K562 (cell line): Measurements from ENCODE around the gene CEMIP2. TPM values are rescaled to one million over a fixed set of nuclear protein-coding genes. Genes with fewer than 3 reads are reported as not detected.

Source experiments
- ATAC-seq: fragments of 200-7000 bp; cut with Tn5 transposase; 3 replicates; pipeline ENCODE4 v1.9.1; 2020; ENCODE audit warnings: moderate library complexity
- BruUV-seq: library from RNA; stranded (reverse); fragments of 400-500 nt; replicated peaks from 2 replicates; lab custom pipeline; 2021; lab: Mats Ljungman, UMichigan
- CTCF ChIA-PET: fragments of 300-600 bp; formaldehyde crosslinking; extraction: SDS; loops from one replicate; lab custom pipeline; 2021; ENCODE audit warnings: low intra/inter-chr PET ratio; lab: Yijun Ruan, JAX
- POLR2A ChIA-PET: fragments of 300-600, 350-650 bp; sonication (Branson Sonifier 250); formaldehyde crosslinking; extraction: SDS; loops from one replicate; lab custom pipeline; 2021; ENCODE audit warnings: antibody characterized with exemption, inconsistent platforms; lab: Yijun Ruan, JAX
- DNase-seq, 4 experiments: peaks; one replicate each; pipeline versions ENCODE4 v3.0.0 to v3.0.0-alpha.2; 2011 to 2018; ENCODE audit warnings: low spot score in 3 of 4, mixed read lengths in 3 of 4; ENCODE audit errors: extremely low read depth in 1 of 4
- FAIRE-seq: peaks from 2 replicates; lab custom pipeline; 2011; peaks lifted over from hg19 to GRCh38; lab: Jason Lieb, UNC
- H2AFZ ChIP-seq: 2 replicates; pipeline ENCODE4 v1.6.0; 2011; ENCODE audit warnings: low read depth, low read length, control low read depth, inconsistent platforms
- H3K27ac ChIP-seq: fragments of 200-600 bp; 3 replicates; pipeline ENCODE4 v1.8.0; 2011; ENCODE audit warnings: low read depth, mild to moderate bottlenecking, control low read depth, inconsistent platforms, low read length, moderate library complexity, mixed read lengths; ENCODE audit errors: extremely low read depth
- H3K27me3 ChIP-seq, 2 experiments: fragments of 300-600 bp in 1 of 2; 2 replicates in 1 of 2; 3 replicates in 1 of 2; pipeline versions ENCODE4 v1.6.0 to v1.8.0; 2011; ENCODE audit warnings: inconsistent platforms in 2 of 2, low read length in 2 of 2, mild to moderate bottlenecking in 1 of 2, mixed read lengths in 1 of 2, moderate library complexity in 1 of 2; ENCODE audit not compliant: control insufficient read depth in 2 of 2, insufficient read depth in 2 of 2
- H3K36me3 ChIP-seq: fragments of 300-600 bp; 3 replicates; pipeline ENCODE4 v1.8.0; 2011; ENCODE audit warnings: mild to moderate bottlenecking, low read length, inconsistent platforms; ENCODE audit not compliant: control insufficient read depth, insufficient read depth
- H3K4me1 ChIP-seq, 2 experiments: fragments of 200-600 bp in 1 of 2; replicated peaks in 1 of 2; 2 replicates in 1 of 2; 3 replicates in 1 of 2; pipeline versions ENCODE4 v1.5.1 to v1.8.0; 2011; ENCODE audit warnings: inconsistent platforms in 2 of 2, low read length in 2 of 2, mild to moderate bottlenecking in 1 of 2, mixed read lengths in 1 of 2, moderate library complexity in 1 of 2; ENCODE audit not compliant: control insufficient read depth in 2 of 2, insufficient read depth in 2 of 2
- H3K4me2 ChIP-seq: 2 replicates; pipeline ENCODE4 v1.6.1; 2011; ENCODE audit warnings: low read length, control low read depth, inconsistent platforms, mixed read lengths; ENCODE audit not compliant: insufficient read depth
- H3K4me3 ChIP-seq: fragments of 200-600 bp; sonication (generic), shearing (Covaris generic); 2 replicates; pipeline ENCODE4 v1.5.1; 2016; ENCODE audit warnings: control low read depth, inconsistent platforms
- H3K79me2 ChIP-seq: fragments of 200-600 bp; 3 replicates; pipeline ENCODE4 v1.8.0; 2011; ENCODE audit warnings: low read length, inconsistent platforms; ENCODE audit not compliant: control insufficient read depth, insufficient read depth
- H3K9ac ChIP-seq, 2 experiments: 2 replicates each; pipeline versions ENCODE4 v1.6.0 to v1.6.1; 2011; ENCODE audit warnings: low read depth in 2 of 2, low read length in 2 of 2, control low read depth in 1 of 2, inconsistent platforms in 1 of 2, mild to moderate bottlenecking in 1 of 2, mixed read lengths in 1 of 2; ENCODE audit not compliant: insufficient read depth in 1 of 2
- H3K9me1 ChIP-seq: one replicate; pipeline ENCODE4 v1.6.0; 2011; ENCODE audit warnings: inconsistent platforms, mild to moderate bottlenecking, low read length, moderate library complexity; ENCODE audit not compliant: control insufficient read depth, insufficient read depth
- H3K9me3 ChIP-seq: replicated peaks from 2 replicates; pipeline ENCODE4 v1.5.1; 2011; ENCODE audit warnings: low read depth, low read length, inconsistent platforms; ENCODE audit not compliant: control insufficient read depth, insufficient read depth
- H4K20me1 ChIP-seq: replicated peaks from 2 replicates; pipeline ENCODE4 v1.6.1; 2011; ENCODE audit warnings: low read length, inconsistent platforms, mixed read lengths; ENCODE audit not compliant: control insufficient read depth, insufficient read depth
- ATF1 ChIP-seq, 2 experiments: fragments of 450-650 bp in 1 of 2; IDR thresholded peaks; 2 replicates each; pipeline ENCODE4 v1.6.1; 2016; ENCODE audit warnings: missing compliant biosample characterization in 1 of 2, missing genetic modification characterization in 1 of 2
- CBX5 ChIP-seq: IDR thresholded peaks from 2 replicates; pipeline ENCODE4 v1.6.1; 2014; ENCODE audit warnings: low read depth, borderline replicate concordance
- EP300 ChIP-seq: IDR thresholded peaks from 2 replicates; pipeline ENCODE4 v1.6.1; 2012; ENCODE audit warnings: low read length, improper control_type of control experiment
- FOXM1 ChIP-seq, 2 experiments: fragments of 450-650 bp in 1 of 2; sonication (generic) in 1 of 2; formaldehyde crosslinking in 1 of 2; IDR thresholded peaks; 2 replicates each; pipeline versions ENCODE4 v1.6.1 to v1.9.0; 2017 to 2022; ENCODE audit warnings: low read depth in 2 of 2, mild to moderate bottlenecking in 2 of 2, missing genetic modification reagents in 1 of 2, moderate library complexity in 1 of 2
- MYBL2 ChIP-seq, 2 experiments: fragments of 450-650 bp in 1 of 2; sonication (generic) in 1 of 2; formaldehyde crosslinking in 1 of 2; IDR thresholded peaks; 2 replicates each; pipeline versions ENCODE4 v1.6.1 to v1.8.1; 2017 to 2022; ENCODE audit warnings: borderline replicate concordance in 1 of 2, inconsistent platforms in 1 of 2, low read depth in 1 of 2, mild to moderate bottlenecking in 1 of 2, missing genetic modification reagents in 1 of 2, moderate library complexity in 1 of 2
- RHOXF2B ChIP-seq: fragments of 250-450 bp; sonication (Bioruptor Pico); conservative IDR thresholded peaks from 2 replicates; pipeline ENCODE4 v1.5.1; 2021
- ZNF217 ChIP-seq: sonication (generic); formaldehyde crosslinking; IDR thresholded peaks from 2 replicates; pipeline ENCODE4 v1.8.0; 2022; ENCODE audit warnings: mild to moderate bottlenecking, missing genetic modification reagents
- ZNF224 ChIP-seq: sonication (generic); formaldehyde crosslinking; IDR thresholded peaks from 2 replicates; pipeline ENCODE4 v1.8.0; 2022; ENCODE audit warnings: mild to moderate bottlenecking, missing genetic modification reagents
- ZNF511 ChIP-seq: sonication (generic); formaldehyde crosslinking; IDR thresholded peaks from 2 replicates; pipeline ENCODE4 v1.8.0; 2022; ENCODE audit warnings: mild to moderate bottlenecking, missing genetic modification reagents
- WGBS: fragments of 100-300 bp; shearing (Covaris generic); methylation state at CpG from one replicate; pipeline ENCODE4 v1.1.6; 2016; ENCODE audit warnings: low coverage, mixed read lengths; ENCODE audit not compliant: insufficient coverage; ENCODE audit errors: missing lambda C conversion rate; 5-methylcytosine and 5-hydroxymethylcytosine counted together
- in situ Hi-C: fragments of 300-500 bp; cut with MboI; formaldehyde crosslinking; loops from 4 replicates; pipeline ENCODE4 v1.15.0; 2018; ENCODE audit warnings: inconsistent platforms, mixed read lengths
- intact Hi-C: fragments of 100-400 bp; cut with micrococcal nuclease; formaldehyde crosslinking; loops from 2 replicates; pipeline ENCODE4 v1.14.2; 2022
- polyA plus RNA-seq, 8 experiments: library from polyadenylated mRNA; depleted of rRNA in 4 of 8; stranded (reverse) in 5 of 8; unstranded in 3 of 8; fragments of >200 nt; fragmentation: Nextera tagmentation in 2 of 8; fragmentation: Illumina TruSeq in 1 of 8; extraction: Ambion mirVana in 2 of 8; extraction: Trizol in 1 of 8; gene quantifications; 2 replicates each; pipeline versions ENCODE4 v1.2.1 to v1.2.3, GENCODE V29; 2011 to 2014; ENCODE audit warnings: inconsistent platforms in 1 of 8, missing spikeins in 1 of 8
- total RNA-seq, 7 experiments: library from RNA; depleted of rRNA in 6 of 7; stranded (reverse); fragments of >200 nt in 6 of 7; fragmentation: Illumina TruSeq in 2 of 7; extraction: Trizol in 2 of 7; gene quantifications; 2 replicates each; pipeline versions ENCODE4 v1.2.1 to v1.2.3, GENCODE V29; 2011 to 2021; ENCODE audit warnings: low replicate concordance in 1 of 7

CEMIP2 gene
- total and polyA plus RNA-seq, 9 of the 15 experiments (the other 6 are each of a cell fraction or from before 2014, with no cell fraction given), result 5.4 to 29.9 (median 14.2) TPM

DNA sequence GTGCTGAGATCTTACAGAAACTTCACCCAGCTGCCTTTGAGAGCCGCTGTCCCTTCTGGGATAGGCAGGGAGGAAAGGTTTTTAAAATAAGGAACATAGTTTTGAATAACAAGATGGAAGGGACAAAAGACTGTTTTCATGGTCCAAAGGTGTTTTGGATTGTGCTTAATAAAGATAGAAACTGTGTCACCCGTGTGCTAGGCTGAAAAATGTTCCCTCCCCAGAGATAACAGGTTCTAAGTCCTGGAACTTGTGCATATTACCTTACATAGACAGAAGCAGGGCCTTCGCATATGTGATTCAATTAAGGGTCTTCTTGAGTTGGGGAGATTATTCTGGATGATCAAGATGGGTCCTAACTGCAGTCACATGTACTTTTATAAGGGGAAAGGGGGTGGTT lies 1.9 kb upstream of the CEMIP2 start:
- in situ Hi-C loops, result loop anchor here (5.0 kb wide), 1 partner anchor 158 kb away; no protein-coding TSS in a partner anchor
- WGBS, result 24% methylated on average over 3 of the region's 3 CpGs
- no peak overlapping the region for H2AFZ ChIP-seq
- H4K20me1 ChIP-seq, result no peaks in the 10 kb centered on the region
- FAIRE-seq, result no peak
- no peak overlapping the region for H3K4me3 ChIP-seq
- BruUV-seq, result no TSS peak
- ChIA-PET POLR2A (no interaction called here), CTCF (interaction anchor here (2.9 kb wide), 1 partner anchor 165 kb away, joined by 25 read pairs; no protein-coding TSS in a partner anchor)
- no peak overlapping the region for H3K4me2 ChIP-seq
- intact Hi-C loops, result no loop called here
- H3K9me1 ChIP-seq, result no peaks in the 10 kb centered on the region
- TF ChIP-seq CBX5 (no peak), ATF1 (CRISPR knock-in tag; IDR thresholded peaks at IDR 0.05) (no peak), ATF1 (tag; IDR thresholded peaks at IDR 0.05) (no peak), FOXM1 (IDR thresholded peaks at IDR 0.05; ENCODE audit: low read depth) (no peak), FOXM1 (CRISPR knock-in tag; IDR thresholded peaks at IDR 0.05; ENCODE audit: low read depth) (no peak), ZNF511 (CRISPR knock-in tag) (no peak), ZNF217 (CRISPR knock-in tag) (no peak), MYBL2 (IDR thresholded peaks at IDR 0.05; ENCODE audit: low read depth) (no peak), MYBL2 (CRISPR knock-in tag; IDR thresholded peaks at IDR 0.05; ENCODE audit: borderline replicate concordance) (no peak), ZNF224 (no peak), RHOXF2B (CRISPR knock-in tag) (no peak), EP300 (no peak)
- no peak overlapping the region for H3K27ac ChIP-seq
- peaks cover 14% of the 10 kb centered on the region in 2 experiments; a peak in 4 of 5 replicates for H3K4me1 ChIP-seq
- ATAC-seq, result no peak
- H3K27me3 ChIP-seq, result peaks cover 0 to 5% of the 10 kb centered on the region in 2 experiments; a peak in 2 of 5 replicates
- peaks cover 26% of the 10 kb centered on the region for H3K79me2 ChIP-seq
- no peak for DNase-seq
- no peak overlapping the region for H3K9ac ChIP-seq
- no peaks in the 10 kb centered on the region for H3K36me3 ChIP-seq
- no peaks in the 10 kb centered on the region for H3K9me3 ChIP-seq
